NCI-H1694 treated with DMSO at 0.1 percent for 48 hours (cell line): ENCODE results near the gene LYSMD1.

Source experiments
- DNase-seq: peaks from one replicate; lab custom pipeline; 2025; lab: John Stamatoyannopoulos, UW

LYSMD1 gene

GRCh38 chr1:151175863-151176262, 10.2 kb upstream of the LYSMD1 start, which contains the start of gene TMOD4:
Gene TMOD4 (minus strand): TSS chr1:151175981. CDS start chr1:151174875, 1,106 bp downstream.
- DNase-seq = peak; percentile 36

GRCh38 chr1:151175041-151175741, 9.5 kb upstream of the LYSMD1 start:
- DNase-seq = no peak

DNA sequence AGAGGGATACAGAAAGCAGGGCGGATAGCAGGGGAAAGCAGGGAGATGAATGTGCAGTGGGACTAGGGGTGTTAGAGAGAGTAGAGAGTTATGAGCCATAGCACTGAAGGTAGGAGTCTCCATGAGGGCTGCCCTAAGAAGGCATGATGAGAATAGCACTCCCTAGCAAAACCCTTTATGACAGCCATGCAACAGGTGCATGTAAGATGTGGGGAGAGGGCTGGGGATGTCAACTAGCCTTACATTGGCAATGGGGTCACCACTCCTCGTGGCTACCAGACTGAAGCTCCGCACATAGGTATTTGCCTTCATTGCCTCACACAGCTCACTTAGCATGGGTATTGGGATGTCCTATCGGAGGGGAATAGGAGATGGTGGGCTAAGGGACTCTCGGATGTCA, 5.5 kb upstream of the LYSMD1 start:
- DNase-seq = no peak

- no peak for DNase-seq
These were observed 1.4 kb upstream of the LYSMD1 start for GRCh38 chr1:151167116-151167515.

DNA sequence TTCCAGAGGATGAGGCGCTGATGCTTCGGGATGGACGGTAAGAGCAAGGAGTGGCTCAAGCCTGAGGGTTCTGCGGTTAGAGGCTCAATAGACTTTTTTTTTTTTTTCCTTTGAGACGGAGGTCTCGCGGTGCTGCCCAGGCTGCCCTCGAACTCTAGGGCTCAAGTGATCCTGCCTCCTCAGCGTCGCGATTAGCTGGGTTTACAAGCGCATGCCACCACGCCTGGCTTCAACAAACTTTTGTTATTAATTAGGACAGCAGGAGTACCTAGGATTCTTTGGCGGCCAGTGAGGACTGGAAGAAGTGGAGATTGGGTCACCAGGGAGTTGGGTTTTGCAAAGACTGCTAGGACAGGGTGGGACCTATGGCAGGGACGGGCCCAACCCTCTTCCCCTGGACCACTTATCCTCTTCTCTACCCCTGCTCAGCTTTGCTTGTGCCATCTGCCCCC, 829 bp upstream of the LYSMD1 start:
- DNase-seq = no peak

GRCh38 chr1:151165281-151165737, 393 bp downstream of the LYSMD1 start:
- DNase-seq = peak; percentile 51

GRCh38 chr1:151164732-151165280, 896 bp downstream of the LYSMD1 start:
- DNase-seq = no peak

DNA sequence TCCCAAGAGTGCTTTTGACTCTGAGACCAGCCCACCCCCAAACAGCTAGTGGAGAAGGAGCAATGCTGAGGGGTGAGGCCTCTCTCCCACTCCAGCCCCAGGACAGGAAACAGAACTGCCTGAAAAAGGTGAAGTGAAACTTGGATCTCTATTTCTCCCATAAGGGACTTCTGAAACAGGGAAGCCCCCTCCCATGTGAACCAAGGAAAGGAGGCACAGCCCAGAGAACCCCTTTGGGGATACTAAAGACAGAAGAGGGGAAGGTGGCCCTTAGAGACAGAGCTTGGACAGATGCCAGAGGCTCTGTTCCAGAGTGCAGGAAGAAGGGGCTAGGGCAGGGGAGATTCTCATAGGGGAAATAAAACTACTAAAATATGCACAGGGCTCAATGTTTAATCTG, 6.3 kb downstream of the LYSMD1 start:
- DNase-seq = no peak

- no peak for DNase-seq
These were observed 6.9 kb downstream of the LYSMD1 start for GRCh38 chr1:151158751-151159251.

GRCh38 chr1:151158326-151158725, 7.4 kb downstream of the LYSMD1 start:
- DNase-seq = no peak

DNA sequence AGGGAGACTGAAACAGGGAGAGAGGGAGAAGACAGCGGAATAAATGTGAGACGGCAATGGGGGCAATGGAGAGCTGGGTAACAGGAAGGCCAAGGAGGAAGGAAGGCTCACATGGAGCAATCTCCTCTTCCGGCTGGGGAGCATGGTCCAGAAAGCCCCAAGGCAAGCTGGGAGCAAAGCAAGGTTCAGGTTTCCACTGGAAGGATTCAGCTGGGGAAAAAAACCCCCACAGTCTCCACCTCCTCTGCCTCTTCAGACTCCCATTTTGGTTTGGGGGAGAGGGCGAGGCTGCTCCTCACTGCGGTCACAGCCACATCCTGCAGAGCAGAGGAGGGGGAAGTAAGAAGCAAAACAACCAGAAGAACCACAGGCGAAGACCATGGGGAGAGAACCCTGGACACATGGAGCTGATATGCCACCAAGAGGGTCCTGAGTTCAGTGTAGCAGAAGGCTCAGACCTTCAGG, 8.6 kb downstream of the LYSMD1 start:
- no peak for DNase-seq

DNA sequence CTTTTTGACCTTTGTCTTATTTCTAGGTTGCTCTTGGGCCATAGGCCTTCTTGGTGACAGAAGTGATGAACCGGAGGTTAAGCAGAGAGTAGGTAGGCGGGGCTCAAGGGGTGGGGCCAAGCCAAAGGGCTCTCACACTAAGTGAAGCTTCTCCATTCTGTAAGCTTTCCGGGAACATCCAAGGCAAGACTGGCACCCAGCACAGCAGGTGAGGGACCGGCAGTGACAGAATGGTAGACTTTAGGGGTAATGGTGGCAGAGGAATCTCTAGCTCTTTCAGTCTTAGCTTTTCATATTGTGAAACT, 9.2 kb downstream of the LYSMD1 start, which contains the start of gene TNFAIP8L2:
TSS of gene TNFAIP8L2 (plus strand) at position 135 of the 305 bp plus-strand sequence. CDS start 2,049 bp downstream, outside the sequence.
- DNase-seq = no peak

DNA sequence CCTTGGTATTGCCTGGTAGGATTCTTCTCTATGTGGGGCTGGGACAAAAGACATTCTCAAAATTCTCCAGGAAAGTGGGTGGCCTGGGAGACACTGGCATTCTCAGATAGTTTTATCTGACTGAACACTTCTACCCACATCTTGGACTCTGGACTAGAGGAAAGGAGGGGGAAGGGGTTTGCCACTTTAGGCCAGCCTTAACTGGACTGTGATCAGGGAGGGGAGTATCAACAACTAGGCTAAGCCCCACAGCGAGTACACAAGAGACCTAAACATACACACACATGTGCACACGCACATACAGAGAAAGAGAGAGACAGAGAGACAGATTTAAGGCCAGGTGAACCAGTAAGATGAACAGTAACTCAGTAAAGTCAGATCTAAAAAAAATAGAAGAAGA, 18.0 kb downstream of the LYSMD1 start:
- DNase-seq = no peak

DNA sequence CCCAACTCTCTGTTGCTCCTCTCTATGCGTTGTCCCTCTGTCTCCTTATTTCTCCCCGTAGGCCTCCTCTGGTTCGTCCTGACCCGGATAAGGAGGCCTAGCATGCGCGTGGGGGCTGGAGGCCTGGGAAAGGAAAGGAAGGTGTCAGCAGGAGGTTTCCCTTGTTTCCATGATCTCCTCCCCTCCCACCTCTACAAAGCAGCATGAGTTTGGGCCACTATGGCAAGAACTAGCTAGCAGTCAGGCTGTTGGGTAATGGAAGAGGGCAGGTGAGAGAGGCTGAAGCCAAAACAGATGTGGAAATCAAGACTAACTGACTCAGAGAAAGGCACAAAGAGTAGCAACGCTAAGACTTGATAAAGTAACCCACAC, 18.6 kb downstream of the LYSMD1 start:
- no peak for DNase-seq

DNA sequence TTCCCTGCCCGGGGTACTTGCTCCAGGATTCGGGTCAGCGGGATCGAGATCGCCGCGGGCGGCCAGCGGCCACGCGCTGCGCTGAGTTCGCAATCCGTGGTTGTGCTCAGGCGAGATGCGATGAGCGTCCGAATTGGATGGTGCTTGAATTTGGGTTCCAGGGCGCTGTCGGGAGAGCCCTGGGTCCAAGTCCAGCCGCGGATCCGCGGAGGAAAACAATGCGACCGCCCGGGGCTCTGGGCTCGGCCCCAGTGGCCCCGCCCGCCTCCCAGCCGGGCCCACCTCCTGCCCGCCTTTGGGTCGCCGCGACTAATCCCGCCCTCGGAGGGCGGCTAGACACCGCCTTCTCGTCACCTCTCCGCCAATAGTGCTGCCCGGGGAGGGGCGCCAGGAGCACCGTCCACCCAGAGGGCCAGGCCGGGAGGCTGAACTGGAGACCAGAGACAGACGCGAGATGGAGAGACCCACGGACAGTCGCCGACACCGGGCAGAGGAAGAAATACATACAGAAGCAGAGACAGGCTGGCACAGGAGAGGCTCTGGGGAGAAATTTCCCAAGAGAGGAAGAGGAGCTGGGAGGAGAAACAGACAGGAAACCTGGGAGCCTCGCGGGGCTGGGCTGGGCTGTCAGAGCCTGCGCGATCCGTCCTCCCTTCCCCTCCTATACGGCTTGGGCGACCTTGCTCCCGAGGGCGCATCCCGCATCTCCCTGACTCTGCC, 19.1 kb downstream of the LYSMD1 start, which contains the start of gene SEMA6C:
TSS of gene SEMA6C (minus strand) at position 220 of the 720 bp plus-strand sequence. CDS start 4,010 bp downstream, outside the sequence.
- DNase-seq = peak; percentile 88

DNA sequence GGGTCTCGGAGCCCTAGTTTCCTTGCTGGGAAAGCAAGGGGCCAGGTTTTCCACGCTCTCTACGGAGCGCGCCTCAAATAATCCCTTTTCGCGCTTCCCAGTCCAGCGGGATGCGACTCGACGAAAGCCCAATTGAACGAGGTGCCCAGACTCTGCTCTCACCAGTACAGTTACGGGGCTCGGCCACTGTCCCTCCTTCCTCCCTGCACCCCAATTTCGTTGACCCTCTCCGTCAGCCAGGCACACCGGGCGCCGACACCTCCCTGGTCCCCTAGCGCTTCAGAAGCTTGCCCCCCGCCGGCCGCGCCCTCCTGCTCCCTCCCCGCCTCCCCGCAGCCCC, 19.7 kb downstream of the LYSMD1 start:
- DNase-seq = no peak

DNA sequence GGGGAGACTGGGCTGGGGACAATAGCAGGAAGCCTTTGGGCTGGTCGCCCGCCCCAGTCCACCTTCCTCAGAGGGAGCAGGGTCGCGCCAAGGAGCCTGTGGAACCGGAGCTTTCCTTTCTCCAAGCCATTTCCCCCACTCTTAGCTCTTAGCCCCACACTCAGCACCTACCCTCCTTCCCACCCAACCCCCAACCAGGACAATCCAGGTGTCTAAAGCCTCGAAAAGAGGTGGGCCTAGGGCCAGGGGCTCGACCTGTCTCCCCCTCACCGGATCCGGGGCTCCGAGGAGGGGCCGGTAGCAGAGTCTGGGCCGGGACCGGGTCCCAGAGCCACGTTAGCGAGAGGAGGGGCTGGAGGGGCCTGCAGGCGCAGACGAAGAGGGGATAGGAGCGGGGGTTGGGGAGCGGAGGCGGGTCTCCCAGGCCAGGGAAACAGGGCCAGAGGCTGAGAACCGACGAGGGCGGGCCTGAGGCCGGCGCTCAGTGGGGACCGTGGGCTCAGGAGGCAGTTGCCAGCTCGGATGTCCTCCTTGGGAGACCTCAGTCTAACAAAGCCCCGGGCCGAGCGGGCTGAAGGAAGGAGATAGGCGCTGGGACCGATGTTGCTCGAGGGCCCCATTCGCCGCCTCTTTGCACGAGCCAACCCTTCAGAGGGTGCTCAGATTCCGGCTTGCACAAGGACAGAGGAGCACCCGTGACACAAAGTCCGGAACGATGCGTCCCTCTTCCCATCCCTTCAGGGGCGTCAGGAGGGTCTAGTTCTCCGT, 20.2 kb downstream of the LYSMD1 start:
- DNase-seq = no peak

DNA sequence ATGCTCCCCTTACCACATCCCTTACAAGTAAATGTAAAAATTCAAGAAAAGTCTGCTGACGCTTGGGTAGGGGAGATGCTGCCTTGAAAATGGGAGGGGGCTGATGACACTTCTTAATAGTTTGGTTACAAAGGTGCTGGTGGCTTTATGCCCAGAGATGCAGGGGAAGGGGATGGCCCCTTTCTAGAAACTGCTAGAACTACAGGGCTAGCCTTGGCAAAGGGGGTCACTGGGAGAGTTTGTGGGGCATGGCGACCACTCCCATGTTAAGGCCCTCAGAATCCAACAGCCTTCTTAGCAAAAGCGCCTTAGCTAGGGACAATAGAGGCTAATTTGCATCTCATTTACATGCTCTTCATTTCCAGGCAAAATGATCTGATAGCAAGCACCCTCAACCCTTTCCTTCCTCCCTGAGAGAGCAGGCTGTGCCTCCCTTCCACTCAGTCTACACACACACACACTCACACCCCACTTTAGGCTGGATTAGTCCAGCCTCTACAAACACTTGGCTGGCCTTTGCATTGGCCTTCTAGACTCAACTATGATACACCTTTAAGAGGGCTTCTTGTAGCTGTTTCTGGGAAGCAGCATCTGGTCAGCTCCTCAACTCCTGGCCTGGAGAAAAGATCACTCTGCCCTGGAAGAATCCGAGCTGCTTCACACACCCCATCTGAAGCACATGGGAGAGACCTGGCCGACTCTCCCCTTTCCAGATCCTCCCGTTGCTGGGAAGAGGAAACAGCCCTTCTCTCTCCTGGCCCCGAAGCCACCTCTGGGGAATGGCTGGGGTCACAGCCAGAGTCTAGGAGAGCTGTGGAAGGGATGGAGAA, 21.0 kb downstream of the LYSMD1 start:
- no peak for DNase-seq

DNA sequence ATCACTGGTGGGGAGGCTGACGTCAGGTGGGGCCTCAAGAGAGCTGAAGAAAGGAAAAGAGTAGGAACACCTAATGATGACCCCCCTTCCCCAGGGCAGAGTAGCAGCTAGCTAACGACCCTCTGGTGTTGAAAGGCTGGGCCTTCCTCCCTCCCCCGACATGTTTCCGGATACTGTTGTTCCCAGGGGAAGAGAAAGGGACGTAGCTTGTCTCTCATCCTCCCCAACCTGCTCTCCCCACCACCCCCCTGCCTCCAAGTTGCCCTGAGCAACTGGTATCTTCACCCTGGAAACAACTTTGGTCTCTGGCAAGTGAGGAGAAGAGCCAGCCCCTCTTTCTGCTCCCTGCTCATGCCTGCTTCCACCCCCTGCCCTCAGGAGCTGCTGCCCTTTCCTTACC, 21.7 kb downstream of the LYSMD1 start:
- DNase-seq = no peak

- no peak for DNase-seq
These were observed 22.7 kb downstream of the LYSMD1 start for GRCh38 chr1:151143057-151143435.

DNA sequence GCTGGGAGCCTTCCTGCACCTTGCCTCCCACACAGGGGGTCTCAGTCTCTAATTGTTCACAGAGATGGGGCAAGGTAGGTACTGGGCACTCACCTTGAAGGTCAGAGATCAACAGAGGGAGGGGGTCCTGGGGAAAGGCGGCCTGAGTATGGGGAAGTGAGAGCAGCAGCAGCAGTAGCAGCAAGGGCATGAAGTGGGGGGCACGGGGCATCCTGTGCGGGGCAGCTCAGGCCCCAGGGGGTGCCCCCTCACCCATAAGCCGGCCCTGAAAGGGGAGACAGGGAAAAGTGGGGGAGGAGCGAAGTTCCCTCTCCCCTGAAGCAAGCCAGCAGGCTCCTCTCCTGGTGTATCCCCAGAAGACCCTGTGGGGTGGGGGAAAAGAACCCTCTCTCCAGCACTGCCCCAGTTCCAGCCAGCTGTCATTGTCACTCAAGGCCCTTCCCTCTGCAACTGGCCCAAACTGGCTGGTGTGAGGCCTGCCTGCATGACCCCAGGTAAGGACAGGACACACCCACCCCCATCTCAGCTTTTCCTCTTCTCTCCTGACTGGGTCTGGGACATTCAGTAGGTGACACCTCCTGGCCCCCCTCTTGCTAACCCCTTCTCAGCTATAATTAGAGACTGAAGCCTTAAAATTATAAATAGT, 23.2 kb downstream of the LYSMD1 start:
- no peak for DNase-seq
